ENCODE data around the gene UPK1A.

- TF ChIP-seq CTCF (IDR thresholded peaks at IDR 0.05) (no peak), POLR2A (IDR thresholded peaks at IDR 0.05) (no peak)
Measured at GRCh38 chr19:35639863-35640262, 26.5 kb upstream of the UPK1A start.

All from esophagus squamous epithelium (tissue), 4 donors.